ENCODE results near the gene PPP1R3C.

GRCh38 chr10:91629715-91630549, 2.9 kb downstream of the PPP1R3C start:
- no peak for TF ChIP-seq CTCF (IDR thresholded peaks at IDR 0.05)
- no peak for TF ChIP-seq POLR2A (IDR thresholded peaks at IDR 0.05)

Data from adrenal gland (tissue), 5 donors.